Heart left ventricle (tissue), 16 donors: ENCODE measurements around the gene VAC14. TPM values are rescaled to one million over a fixed set of nuclear protein-coding genes. Genes with fewer than 3 reads are reported as not detected.

Experiments used
- ATAC-seq, 4 donors: fragments of 200-7000 bp; cut with Tn5 transposase; one replicate each; pipeline ENCODE4 v1.9.1; 2020 to 2022; ENCODE audit warnings: moderate library complexity in 4 of 4, mild to moderate bottlenecking in 3 of 4, moderate number of reproducible peaks in 1 of 4
- DNase-seq, 5 donors: peaks; one replicate each; pipeline ENCODE4 v3.0.0-alpha.2; 2020
- H3K27ac ChIP-seq, 12 donors: fragments of 200-600 bp; sonication (generic) in 4 of 12; one replicate each; pipeline versions ENCODE4 v1.5.0 to v1.8.0; 2016 to 2022; ENCODE audit warnings: mild to moderate bottlenecking in 2 of 12
- H3K27me3 ChIP-seq, 9 donors: fragments of 200-600 bp; sonication (generic) in 2 of 9; one replicate each; pipeline versions ENCODE4 v1.5.1 to v1.8.0; 2016 to 2022; ENCODE audit warnings: mild to moderate bottlenecking in 3 of 9
- H3K36me3 ChIP-seq, 9 donors: fragments of 200-600 bp; sonication (generic) in 2 of 9; one replicate each; pipeline versions ENCODE4 v1.5.0 to v1.8.0; 2018 to 2022; ENCODE audit warnings: mild to moderate bottlenecking in 2 of 9
- H3K4me1 ChIP-seq, 12 donors: fragments of 200-600 bp; sonication (generic) in 4 of 12; one replicate each; pipeline versions ENCODE4 v1.5.0 to v1.8.0; 2016 to 2022; ENCODE audit warnings: mild to moderate bottlenecking in 3 of 12
- H3K4me3 ChIP-seq, 12 donors: fragments of 200-600 bp; sonication (generic) in 4 of 12; one replicate each; pipeline versions ENCODE4 v1.5.0 to v1.8.0; 2017 to 2022; ENCODE audit warnings: mild to moderate bottlenecking in 9 of 12, moderate library complexity in 4 of 12
- H3K9me3 ChIP-seq, 12 donors: fragments of 200-600 bp; sonication (generic) in 4 of 12; one replicate each; pipeline versions ENCODE4 v1.5.0 to v1.8.0; 2016 to 2022; ENCODE audit warnings: mild to moderate bottlenecking in 1 of 12
- CTCF ChIP-seq, 12 donors: fragments of 200-600 bp; sonication (generic) in 4 of 12; IDR thresholded peaks; one replicate each; pipeline versions ENCODE4 v1.5.0 to v1.8.0; 2018 to 2022; ENCODE audit warnings: antibody characterized with exemption in 12 of 12, mild to moderate bottlenecking in 5 of 12
- POLR2A ChIP-seq, 2 donors: fragments of 450-650 bp; IDR thresholded peaks; one replicate each; pipeline ENCODE4 v1.6.1; 2017; ENCODE audit warnings: antibody characterized with exemption in 2 of 2, mild to moderate bottlenecking in 2 of 2, moderate library complexity in 2 of 2
- WGBS, 4 donors: extraction: QIAGEN DNeasy Blood & Tissue Kit in 2 of 4; methylation state at CpG; one replicate each; pipeline versions ENCODE4 v1.1.5 to v1.1.7; 2013 to 2018; 5-methylcytosine and 5-hydroxymethylcytosine counted together
- intact Hi-C, 10 donors: fragments of 100-400 bp; cut with DNase I; formaldehyde crosslinking; loops; one replicate each; pipeline versions ENCODE4 v1.11.1 to v1.14.2; 2022
- polyA plus RNA-seq, 2 donors: library from polyadenylated mRNA; stranded (reverse); fragments of 200-250 nt; gene quantifications; one replicate each; pipeline ENCODE4 v1.2.3, GENCODE V29; 2013
- total RNA-seq, 9 donors: library from RNA; depleted of rRNA in 2 of 9; stranded (reverse); fragments of >200 nt in 2 of 9; fragmentation: NEBNext Ultra II Directional in 3 of 9; extraction: Animal tissue kit (Norgen Biotek cat#: 25700) in 3 of 9; gene quantifications; one replicate each; pipeline versions ENCODE4 v1.1.0 to v1.2.4, GENCODE V29; 2016 to 2023
- donor health status: ischemic (EF 13 %, LVEDD 7.1; RV severe dilation, severe dysfunction).
- donor health status: healthy with polysubstance abuse.
- donor health status: DM: no; HTN: yes; CAD: no.
- donor health status: DM: no; HTN: no; CAD: no.
- donor health status: ischemic (EF 25% LVEDD 6.9; RV normal size, moderate dysfunction).
- donor health status: ischemic (EF 25% LVEDD 5.7; RV mildly dilated, moderate dysfunction).
- donor health status: healthy.
- donor health status: DM: yes; HTN: yes; CAD: no.
- donor health status: ischemic (EF 35%, LVEDD 5.7; RV mildly dilated, moderate dysfunction).
- donor health status: nonischemic (EF 11% LVEDD 7.7; RV severe dilation, severe dysfunction).
- donor health status: DM: yes; HTN: yes; CAD: no.
- donor health status: PGD.
- donor health status: ischemic (EF 29% LVEDD 5.4; RV normal size, mild dysfunction).
- donor health status: nonischemic (EF 23%, LVEDD 6.1; RV moderate dilation, normal function).

Gene VAC14
- total and polyA plus RNA-seq, 11 donors: 13.9 to 48.0 (median 26.1) TPM

GRCh38 chr16:70784692-70785555, 16.0 kb downstream of the VAC14 start:
- TF ChIP-seq CTCF (IDR thresholded peaks at IDR 0.05) (no peak), POLR2A (IDR thresholded peaks at IDR 0.05) (no peak)
- H3K9me3 ChIP-seq: peaks cover 0 to 6% (median 0%) of the 10 kb centered on the region in 12 donors
- H3K36me3 ChIP-seq: peaks cover 0 to 75% (median 64%) of the 10 kb centered on the region in 9 donors
- H3K27ac ChIP-seq: peak overlapping the region in 1 of 12 donors; percentile 10
- DNase-seq (peak in 1 of 5 donors; percentile 38), ATAC-seq (no peak)
- H3K4me1 ChIP-seq: peaks cover 0 to 8% (median 0%) of the 10 kb centered on the region in 12 donors
- H3K27me3 ChIP-seq: no peaks in the 10 kb centered on the region
- no peak overlapping the region for H3K4me3 ChIP-seq
- WGBS, 4 donors: 79 to 86% (median 82%) methylated on average over 19 to 21 of the region's 21 CpGs
- intact Hi-C loops: no loop called here

GRCh38 chr16:70782237-70782636, 18.7 kb downstream of the VAC14 start:
- no peak for DNase-seq
- H3K27ac ChIP-seq: no peak overlapping the region
- WGBS, 4 donors: 93 to 100% (median 96%) methylated on average over 1 to 3 of the region's 3 CpGs
- H3K4me1 ChIP-seq: peaks cover 0 to 8% (median 0%) of the 10 kb centered on the region in 12 donors
- ATAC-seq: peak in 1 of 4 donors; percentile 11
- TF ChIP-seq POLR2A (IDR thresholded peaks at IDR 0.05) (no peak), CTCF (IDR thresholded peaks at IDR 0.05) (no peak)
- H3K36me3 ChIP-seq: peaks cover 0 to 96% (median 78%) of the 10 kb centered on the region in 9 donors
- H3K9me3 ChIP-seq: peaks cover 0 to 6% (median 0%) of the 10 kb centered on the region in 12 donors
- intact Hi-C loops: no loop called here
- H3K27me3 ChIP-seq: no peaks in the 10 kb centered on the region
- H3K4me3 ChIP-seq: no peak overlapping the region

- Histone ChIP-seq H3K27ac (no peak overlapping the region), H3K9me3 (peaks cover 0 to 6% (median 0%) of the 10 kb centered on the region in 12 donors), H3K4me3 (no peak overlapping the region), H3K27me3 (no peaks in the 10 kb centered on the region), H3K36me3 (peaks cover 0 to 99% (median 78%) of the 10 kb centered on the region in 9 donors), H3K4me1 (peaks cover 0 to 8% (median 0%) of the 10 kb centered on the region in 12 donors)
- no peak for TF ChIP-seq CTCF (IDR thresholded peaks at IDR 0.05)
- TF ChIP-seq POLR2A (IDR thresholded peaks at IDR 0.05): no peak
- peak in 2 of 4 donors; percentile 30 to 37 for ATAC-seq
- 66 to 90% (median 79%) methylated on average over 7 to 14 of the region's 14 CpGs for WGBS, 4 donors
- peak in 2 of 5 donors; percentile 39 to 57 for DNase-seq
- intact Hi-C loops: no loop called here
These were observed 19.2 kb downstream of the VAC14 start for GRCh38 chr16:70781800-70782199.

- H3K4me3 ChIP-seq: no peak overlapping the region
- intact Hi-C loops: no loop called here
- no peak for ATAC-seq
- no peak for DNase-seq
- TF ChIP-seq CTCF (IDR thresholded peaks at IDR 0.05): no peak
- no peak for TF ChIP-seq POLR2A (IDR thresholded peaks at IDR 0.05)
- 95 to 99% (median 96%) methylated on average over 7 to 10 of the region's 10 CpGs for WGBS, 4 donors
- H3K36me3 ChIP-seq: peaks cover 0 to 94% (median 77%) of the 10 kb centered on the region in 9 donors
- H3K4me1 ChIP-seq: peaks cover 0 to 6% (median 0%) of the 10 kb centered on the region in 12 donors
- no peak overlapping the region for H3K27ac ChIP-seq
- no peaks in the 10 kb centered on the region for H3K27me3 ChIP-seq
- peaks cover 0 to 6% (median 0%) of the 10 kb centered on the region in 12 donors for H3K9me3 ChIP-seq
These were observed 20.4 kb downstream of the VAC14 start for GRCh38 chr16:70780546-70780945.
